ENCODE results near the gene PTCD1. TPM values are rescaled to one million over a fixed set of nuclear protein-coding genes. Genes with fewer than 3 reads are reported as not detected.

Gene PTCD1
- total RNA-seq, 1 donor from 2014 or later, result 4.4 TPM

GRCh38 chr7:99375070-99375807 lies 63.4 kb downstream of the PTCD1 start:
- intact Hi-C loops (cut with DNase I), result loop anchor here (5.0 kb wide), 1 partner anchor 1297 kb away; the partner anchor contains the start of gene GNB2

GRCh38 chr7:99374111-99375064 lies 64.2 kb downstream of the PTCD1 start, which contains the start of gene ARPC1B:
Gene ARPC1B, plus strand, starts transcription at chr7:99374730. Its CDS starts 10,985 bp downstream, at chr7:99385715.
- intact Hi-C loops (cut with DNase I), result loop anchor here (5.0 kb wide), 1 partner anchor 1298 kb away; the partner anchor contains the start of gene GNB2
- ATAC-seq (peak; percentile 66), DNase-seq (ENCODE audit: low spot score) (peak; percentile 89)

More at GRCh38 chr7:99375070-99375807, 63.4 kb downstream of the PTCD1 start:
- DNase-seq (ENCODE audit: low spot score), result peak; percentile 89
- peak; percentile 73 for ATAC-seq

GRCh38 chr7:99373091-99374066 lies 65.2 kb downstream of the PTCD1 start:
- intact Hi-C loops (cut with DNase I), result no loop called here
- DNase-seq (ENCODE audit: low spot score), result no peak
- ATAC-seq, result no peak

GRCh38 chr7:99372275-99373090 lies 66.1 kb downstream of the PTCD1 start:
- ATAC-seq (peak; percentile 8), DNase-seq (ENCODE audit: low spot score) (no peak)
- intact Hi-C loops (cut with DNase I), result no loop called here

GRCh38 chr7:99371376-99371920 lies 67.2 kb downstream of the PTCD1 start:
- ATAC-seq (no peak), DNase-seq (ENCODE audit: low spot score) (no peak)
- intact Hi-C loops (cut with DNase I), result no loop called here

- DNase-seq (ENCODE audit: low spot score) (no peak), ATAC-seq (peak; percentile 52)
- intact Hi-C loops (cut with DNase I), result no loop called here
These were observed 68.7 kb downstream of the PTCD1 start for GRCh38 chr7:99369767-99370391.

GRCh38 chr7:99368750-99369389 lies 69.7 kb downstream of the PTCD1 start:
- no peak for ATAC-seq

More at GRCh38 chr7:99368750-99369389, 69.7 kb downstream of the PTCD1 start:
- no peak for DNase-seq (ENCODE audit: low spot score)
- intact Hi-C loops (cut with DNase I), result no loop called here

Other genes with a start within 250 kb of the PTCD1 start
- gene KPNA7, start 230.7 kb downstream of the PTCD1 start, total RNA-seq, result not detected
- not detected for gene MYH16, start 166.0 kb downstream of the PTCD1 start, total RNA-seq
- gene ARPC1A, start 112.9 kb downstream of the PTCD1 start, total RNA-seq, result 110 TPM
- 125 TPM for gene ARPC1B, start 64.1 kb downstream of the PTCD1 start, total RNA-seq
- gene PDAP1, start 30.2 kb downstream of the PTCD1 start, total RNA-seq, result 76.1 TPM
- gene BUD31, start 29.8 kb downstream of the PTCD1 start, total RNA-seq, result 59.2 TPM
- 38.0 TPM for gene CPSF4, start 145 bp upstream of the PTCD1 start, total RNA-seq
- 144 TPM for gene ATP5MF, start 27.4 kb upstream of the PTCD1 start, total RNA-seq
- gene ZNF789, start 34.1 kb upstream of the PTCD1 start, total RNA-seq, result 12.4 TPM
- 38.8 TPM for gene ZNF394, start 61.5 kb upstream of the PTCD1 start, total RNA-seq
- 10.0 TPM for gene ZKSCAN5, start 65.9 kb upstream of the PTCD1 start, total RNA-seq
- gene FAM200A, start 113.3 kb upstream of the PTCD1 start, total RNA-seq, result 6.7 TPM
- gene ZNF655, start 119.8 kb upstream of the PTCD1 start, total RNA-seq, result 62.0 TPM
- gene TMEM225B, start 159.5 kb upstream of the PTCD1 start, total RNA-seq, result 3.5 TPM
- gene ZSCAN25, start 178.1 kb upstream of the PTCD1 start, total RNA-seq, result 19.8 TPM
- 4.6 TPM for gene CYP3A5, start 241.2 kb upstream of the PTCD1 start, total RNA-seq